Spinal cord (tissue), 10 donors: ENCODE data around the gene PGLYRP4. TPM values are rescaled to one million over a fixed set of nuclear protein-coding genes. Genes with fewer than 3 reads are reported as not detected.

ENCODE experiments used
- DNase-seq, 6 donors: peaks; one replicate each; pipeline versions ENCODE4 v3.0.0 to v3.0.0-alpha.2; 2013 to 2015; ENCODE audit warnings: low spot score in 6 of 6, low read depth in 4 of 6
- H3K27ac ChIP-seq: one replicate; pipeline ENCODE4 v1.5.1; 2013; ENCODE audit warnings: low read depth, low read length, control low read depth
- H3K27me3 ChIP-seq: one replicate; pipeline ENCODE4 v1.6.1; 2013; ENCODE audit warnings: low read length; ENCODE audit not compliant: control insufficient read depth, insufficient read depth
- H3K36me3 ChIP-seq: one replicate; pipeline ENCODE4 v1.6.1; 2013; ENCODE audit warnings: low read length; ENCODE audit not compliant: control insufficient read depth, insufficient read depth
- H3K4me1 ChIP-seq: one replicate; pipeline ENCODE4 v1.6.1; 2013; ENCODE audit warnings: low read length; ENCODE audit not compliant: control insufficient read depth, insufficient read depth
- H3K4me3 ChIP-seq: one replicate; pipeline ENCODE4 v1.5.1; 2013; ENCODE audit warnings: low read depth, low read length, control low read depth
- H3K9me3 ChIP-seq: one replicate; pipeline ENCODE4 v1.6.1; 2013; ENCODE audit warnings: low read length; ENCODE audit not compliant: control insufficient read depth, insufficient read depth
- WGBS: methylation state at CpG from one replicate; pipeline ENCODE4 v1.1.5; 2013; ENCODE audit warnings: missing lambda C conversion rate; ENCODE audit not compliant: insufficient coverage; 5-methylcytosine and 5-hydroxymethylcytosine counted together
- polyA plus RNA-seq, 2 donors: library from polyadenylated mRNA; unstranded; fragments of 120-200 nt; gene quantifications; one replicate each; pipeline ENCODE4 v1.2.1, GENCODE V29; 2013; ENCODE audit not compliant: insufficient read length in 2 of 2
- total RNA-seq, 2 donors: library from RNA; depleted of rRNA in 1 of 2; stranded (reverse); fragments of 120-200 nt in 1 of 2; fragments of >200 nt in 1 of 2; gene quantifications; one replicate each; pipeline versions ENCODE4 v1.2.3 to v1.2.4, GENCODE V29; 2013 to 2014
- donor health status: healthy.

The PGLYRP4 gene
- total and polyA plus RNA-seq, 4 donors: not detected

GRCh38 chr1:153392258-153392657 is 43.6 kb upstream of the PGLYRP4 start:
- no peaks in the 10 kb centered on the region for H3K9me3 ChIP-seq
- peaks cover 2% of the 10 kb centered on the region for H3K27me3 ChIP-seq
- H3K4me3 ChIP-seq: no peak overlapping the region
- no peak overlapping the region for H3K27ac ChIP-seq
- no CpG with 5 or more reads among the region's 3 CpGs for WGBS
- H3K4me1 ChIP-seq: no peaks in the 10 kb centered on the region
- no peaks in the 10 kb centered on the region for H3K36me3 ChIP-seq
- no peak for DNase-seq

GRCh38 chr1:153390938-153391710 is 42.5 kb upstream of the PGLYRP4 start, which contains the start of gene S100A8:
TSS of gene S100A8 (minus strand) at chr1:153391073. CDS start at chr1:153390535, 538 bp downstream.
- no peak within 1 kb of the TSS for H3K4me3 ChIP-seq

GRCh38 chr1:153389973-153390879 is 41.6 kb upstream of the PGLYRP4 start:
- WGBS: 81% methylated on average over 10 of the region's 17 CpGs
- Histone ChIP-seq H3K27me3 (peaks cover 2% of the 10 kb centered on the region), H3K36me3 (no peaks in the 10 kb centered on the region), H3K9me3 (no peaks in the 10 kb centered on the region), H3K27ac (no peak overlapping the region), H3K4me1 (no peaks in the 10 kb centered on the region), H3K4me3 (no peak overlapping the region)
- no peak for DNase-seq

More at GRCh38 chr1:153390938-153391710, 42.5 kb upstream of the PGLYRP4 start, which contains the start of gene S100A8:
- Histone ChIP-seq H3K27me3 (peaks cover 2% of the 10 kb centered on the region), H3K4me1 (no peaks in the 10 kb centered on the region), H3K36me3 (no peaks in the 10 kb centered on the region), H3K27ac (no peak within 1 kb of the TSS), H3K9me3 (no peaks in the 10 kb centered on the region)
- DNase-seq: peak in 1 of 6 donors; percentile 2
- 78% methylated on average over 3 of the region's 7 CpGs for WGBS

- H3K36me3 ChIP-seq: no peaks in the 10 kb centered on the region
- no peaks in the 10 kb centered on the region for H3K9me3 ChIP-seq
- no peak for DNase-seq
- no peaks in the 10 kb centered on the region for H3K4me1 ChIP-seq
- no peak overlapping the region for H3K4me3 ChIP-seq
- H3K27ac ChIP-seq: no peak overlapping the region
- peaks cover 2% of the 10 kb centered on the region for H3K27me3 ChIP-seq
- WGBS: no CpG with 5 or more reads among the region's 1 CpG
These were observed 40.8 kb upstream of the PGLYRP4 start for GRCh38 chr1:153389401-153389800.

- DNase-seq: no peak
- no peaks in the 10 kb centered on the region for H3K4me1 ChIP-seq
- no peaks in the 10 kb centered on the region for H3K36me3 ChIP-seq
- no peak overlapping the region for H3K27ac ChIP-seq
- no peak overlapping the region for H3K4me3 ChIP-seq
- WGBS: 83% methylated on average over 4 of the region's 4 CpGs
- H3K9me3 ChIP-seq: no peaks in the 10 kb centered on the region
- peaks cover 2% of the 10 kb centered on the region for H3K27me3 ChIP-seq
These were observed 39.1 kb upstream of the PGLYRP4 start for GRCh38 chr1:153387785-153388184.

GRCh38 chr1:153387001-153387400 is 38.4 kb upstream of the PGLYRP4 start:
- no peaks in the 10 kb centered on the region for H3K36me3 ChIP-seq
- H3K4me1 ChIP-seq: no peaks in the 10 kb centered on the region
- no peaks in the 10 kb centered on the region for H3K9me3 ChIP-seq
- H3K4me3 ChIP-seq: no peak overlapping the region
- no peak overlapping the region for H3K27ac ChIP-seq
- DNase-seq: no peak
- WGBS: 67% methylated on average over 1 of the region's 4 CpGs
- peaks cover 2% of the 10 kb centered on the region for H3K27me3 ChIP-seq

- Histone ChIP-seq H3K9me3 (no peaks in the 10 kb centered on the region), H3K36me3 (no peaks in the 10 kb centered on the region), H3K4me1 (no peaks in the 10 kb centered on the region), H3K4me3 (no peak overlapping the region), H3K27ac (no peak overlapping the region), H3K27me3 (peaks cover 2% of the 10 kb centered on the region)
- peak in 1 of 6 donors; percentile 3 for DNase-seq
- 83% methylated on average over 4 of the region's 5 CpGs for WGBS
These were observed 37.9 kb upstream of the PGLYRP4 start for GRCh38 chr1:153386500-153386901.

- Histone ChIP-seq H3K4me1 (no peaks in the 10 kb centered on the region), H3K9me3 (no peaks in the 10 kb centered on the region), H3K27ac (no peak overlapping the region), H3K4me3 (no peak overlapping the region), H3K36me3 (no peaks in the 10 kb centered on the region), H3K27me3 (no peaks in the 10 kb centered on the region)
- DNase-seq: no peak
- WGBS: 83% methylated on average over 1 of the region's 4 CpGs
These were observed 36.4 kb upstream of the PGLYRP4 start for GRCh38 chr1:153384958-153385580.

- no peak overlapping the region for H3K4me3 ChIP-seq
- no peaks in the 10 kb centered on the region for H3K27me3 ChIP-seq
- H3K36me3 ChIP-seq: no peaks in the 10 kb centered on the region
- H3K9me3 ChIP-seq: no peaks in the 10 kb centered on the region
- 92% methylated on average over 17 of the region's 23 CpGs for WGBS
- no peak for DNase-seq
- H3K27ac ChIP-seq: no peak overlapping the region
- no peaks in the 10 kb centered on the region for H3K4me1 ChIP-seq
These were observed 32.1 kb upstream of the PGLYRP4 start for GRCh38 chr1:153380711-153381110.
